ENCODE results near the gene SH3PXD2A.

The SH3PXD2A gene

DNA sequence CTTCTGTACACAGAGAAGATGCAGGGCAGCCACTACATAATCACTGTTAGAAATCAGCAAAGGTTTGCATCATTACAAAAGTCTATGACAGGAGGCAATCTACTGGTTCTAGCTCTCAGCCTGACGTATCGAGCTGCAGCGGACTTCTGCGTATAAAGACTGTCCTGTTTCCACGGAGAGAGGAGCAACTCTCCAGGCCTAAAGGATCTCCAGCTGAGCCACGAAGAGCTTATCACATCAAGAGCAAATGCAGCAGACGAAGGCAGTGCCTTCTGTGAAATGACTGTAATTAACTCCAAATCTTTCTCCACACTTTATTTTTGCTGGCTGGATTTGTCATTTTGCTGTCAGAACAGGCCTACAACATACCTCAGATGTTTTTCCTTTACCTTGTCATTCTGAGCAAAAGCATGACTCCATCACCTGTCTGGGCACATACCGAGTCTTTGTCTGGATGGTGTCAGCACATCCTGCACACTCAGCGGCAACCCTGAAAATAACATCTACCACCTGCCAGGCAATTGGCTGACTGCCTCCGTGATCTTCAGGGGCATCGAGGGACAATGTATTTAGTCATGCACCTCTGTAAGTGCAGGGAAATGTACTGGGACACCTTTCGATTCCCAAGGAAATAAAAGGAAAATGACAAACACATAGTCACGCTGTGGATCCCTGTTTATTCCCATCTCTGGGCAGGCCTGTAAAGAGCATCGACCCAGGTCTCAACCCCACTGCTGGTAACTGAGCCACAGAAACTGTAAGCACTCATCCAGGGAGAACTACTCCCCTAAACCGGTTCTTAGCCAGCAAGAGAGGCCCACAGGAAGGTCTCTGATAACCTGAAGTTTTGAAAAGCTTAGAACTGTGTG lies 26.3 kb upstream of the SH3PXD2A start:
- in situ Hi-C loops (cut with MboI; ENCODE audit: low pct_unique_long_range_greater_than_20kb, low sequenced_read_pairs) = no loop called here
- no peak for DNase-seq

DNA sequence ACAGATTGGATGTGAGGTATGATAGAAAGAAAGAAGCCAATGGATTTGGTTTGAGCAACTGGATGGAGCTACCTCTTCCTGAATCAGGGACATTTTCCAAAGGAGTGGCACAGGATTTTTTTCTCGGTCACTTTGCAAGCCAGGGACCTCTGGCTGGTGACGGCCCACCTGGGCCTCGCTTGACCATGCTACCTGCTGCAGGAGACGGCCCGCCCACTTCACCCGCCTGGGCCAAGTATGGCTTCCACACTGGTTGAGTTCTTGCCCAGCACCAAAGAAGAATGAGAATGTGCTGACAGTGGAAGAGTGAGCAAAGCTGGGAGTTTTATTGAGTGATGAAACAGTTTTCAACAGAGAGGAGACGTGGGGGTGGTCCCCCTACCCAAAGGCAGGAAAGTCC lies 24.5 kb upstream of the SH3PXD2A start:
- no peak for DNase-seq
- in situ Hi-C loops (cut with MboI; ENCODE audit: low pct_unique_long_range_greater_than_20kb, low sequenced_read_pairs) = no loop called here

DNA sequence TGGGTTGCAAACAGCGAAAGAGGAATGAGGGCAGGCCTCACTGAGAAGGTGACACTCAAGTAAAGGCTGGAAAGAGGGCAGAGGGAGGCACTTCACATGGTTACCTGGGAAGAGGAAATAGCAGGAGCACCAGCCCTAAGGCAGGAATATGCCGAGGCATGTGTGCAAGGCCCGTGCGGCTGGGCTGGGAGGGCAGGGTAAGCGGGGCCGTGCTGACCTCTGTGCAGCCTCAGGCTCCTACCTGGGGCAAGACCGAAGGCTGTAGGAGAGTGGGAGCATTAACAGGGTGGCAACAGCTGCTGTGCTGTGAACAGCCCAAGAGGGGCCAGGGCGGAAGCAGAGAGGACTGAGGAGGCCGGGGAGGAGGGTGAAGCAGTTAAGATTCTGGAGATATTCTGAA lies 24.0 kb upstream of the SH3PXD2A start:
- in situ Hi-C loops (cut with MboI; ENCODE audit: low pct_unique_long_range_greater_than_20kb, low sequenced_read_pairs) = no loop called here
- DNase-seq = no peak

DNA sequence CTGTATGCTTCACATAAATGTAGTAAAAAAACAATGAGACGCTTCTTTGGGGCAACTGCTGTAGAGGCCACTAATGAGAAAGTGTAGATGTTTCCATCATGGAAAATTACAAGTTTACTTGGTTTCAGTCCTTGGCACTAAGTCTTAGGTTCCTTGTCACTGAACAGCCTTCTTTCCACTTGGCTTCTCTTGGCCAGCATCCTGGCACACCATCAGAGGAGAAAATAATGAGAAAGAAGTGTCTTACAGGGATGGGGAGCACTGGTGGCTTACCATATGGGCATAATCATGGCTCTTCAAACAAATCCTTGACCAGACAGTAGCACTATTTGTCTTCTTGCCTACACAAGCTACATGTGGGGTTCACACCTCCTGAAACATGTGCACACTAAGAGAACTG lies 22.5 kb upstream of the SH3PXD2A start:
- no peak for DNase-seq
- in situ Hi-C loops (cut with MboI; ENCODE audit: low pct_unique_long_range_greater_than_20kb, low sequenced_read_pairs) = no loop called here

DNA sequence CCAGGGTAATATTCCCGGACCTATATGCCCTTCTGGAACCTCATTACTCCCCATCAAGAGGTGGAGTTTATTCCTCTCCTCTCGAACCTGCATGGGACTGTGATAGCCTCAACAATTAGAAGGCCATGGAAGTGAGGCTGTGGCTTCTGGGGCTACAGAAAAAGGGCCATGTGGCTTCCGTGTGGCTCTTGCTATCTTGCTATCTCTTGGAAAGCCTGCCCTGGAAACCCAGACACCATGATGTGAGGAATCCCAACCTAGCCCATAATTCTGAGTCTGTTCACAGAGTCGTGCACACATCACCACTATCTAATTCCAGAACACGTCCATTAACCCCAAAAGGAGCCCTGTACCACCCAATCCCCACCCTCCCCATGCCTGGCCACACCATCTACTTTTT lies 20.8 kb upstream of the SH3PXD2A start:
- in situ Hi-C loops (cut with MboI; ENCODE audit: low pct_unique_long_range_greater_than_20kb, low sequenced_read_pairs) = no loop called here
- DNase-seq = no peak

DNA sequence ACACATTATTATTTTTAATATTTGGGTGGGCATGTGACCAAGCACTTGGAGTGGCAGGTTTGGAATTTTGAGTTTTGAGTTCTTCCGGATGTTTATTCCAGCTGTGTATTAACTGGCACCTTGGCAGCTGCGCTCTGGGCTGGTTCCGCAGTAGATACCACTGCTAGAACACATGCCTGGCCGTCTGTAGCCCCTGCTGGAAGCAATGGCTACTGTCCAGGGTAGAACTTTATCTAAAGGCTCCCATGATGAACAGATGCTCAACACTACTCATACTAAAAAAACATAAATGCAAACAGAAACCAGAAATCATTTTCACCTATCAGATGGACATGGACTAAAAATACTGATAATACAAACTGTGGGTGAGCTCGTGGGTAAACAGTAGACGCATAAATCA lies 19.4 kb upstream of the SH3PXD2A start:
- no peak for DNase-seq
- in situ Hi-C loops (cut with MboI; ENCODE audit: low pct_unique_long_range_greater_than_20kb, low sequenced_read_pairs) = no loop called here

DNA sequence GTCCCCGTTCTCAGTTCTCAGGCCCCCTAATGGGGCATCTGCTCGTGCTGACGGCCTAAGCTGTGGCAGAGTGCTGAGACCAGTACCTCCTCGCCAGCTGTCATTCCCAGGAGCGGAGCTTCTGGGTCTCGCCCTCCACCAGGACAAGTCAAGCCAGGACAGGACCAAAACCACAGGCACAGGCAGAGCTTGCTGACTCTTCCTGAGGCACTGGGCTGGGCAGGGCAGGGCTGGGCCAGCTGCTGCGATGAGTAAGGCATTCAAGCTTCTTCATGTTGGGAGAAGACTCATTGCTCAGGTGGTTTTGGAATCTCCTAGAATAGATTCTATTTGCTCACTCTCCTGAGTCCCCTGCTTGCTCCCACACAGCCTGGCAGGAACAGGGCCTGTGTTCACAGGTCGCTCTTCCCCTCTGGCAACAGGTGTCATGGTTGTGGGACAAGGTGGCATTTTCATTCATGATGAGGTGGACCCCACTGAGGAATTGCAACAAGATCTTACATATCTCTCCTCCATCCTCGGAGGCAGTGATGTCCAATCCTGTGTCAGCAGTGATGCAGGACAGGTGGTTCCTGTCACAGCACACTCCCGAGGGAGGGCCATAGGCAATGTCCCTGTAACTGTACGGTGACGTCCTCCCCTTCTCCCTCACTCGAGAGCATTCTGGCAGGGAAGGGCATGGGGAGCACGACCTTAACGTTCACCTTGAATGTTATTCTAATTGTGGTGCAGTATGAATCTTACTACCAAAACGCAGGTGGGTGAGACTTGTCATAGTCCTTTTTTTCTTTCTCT lies 17.0 kb upstream of the SH3PXD2A start:
- in situ Hi-C loops (cut with MboI; ENCODE audit: low pct_unique_long_range_greater_than_20kb, low sequenced_read_pairs) = no loop called here
- no peak for DNase-seq

DNA sequence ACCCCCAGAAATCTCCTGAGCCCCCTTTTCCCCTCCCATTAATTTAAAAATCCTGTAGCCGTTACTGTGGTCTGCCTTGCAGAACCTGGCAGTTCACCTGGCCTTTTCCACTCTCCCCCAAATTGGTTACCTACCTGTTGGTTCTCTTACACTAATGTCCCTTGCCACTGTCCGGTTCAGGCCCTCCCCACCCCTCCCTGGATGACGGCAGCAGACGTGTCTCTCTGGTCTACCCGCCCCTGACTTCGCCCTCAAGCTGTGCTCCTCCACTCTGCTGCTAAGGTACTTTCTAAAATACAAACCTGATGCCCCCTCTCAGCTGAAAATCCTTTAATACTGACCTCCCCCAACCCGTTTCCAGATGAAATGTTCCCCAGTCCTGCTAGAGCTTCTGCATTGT lies 15.6 kb upstream of the SH3PXD2A start:
- DNase-seq = no peak
- in situ Hi-C loops (cut with MboI; ENCODE audit: low pct_unique_long_range_greater_than_20kb, low sequenced_read_pairs) = no loop called here

DNA sequence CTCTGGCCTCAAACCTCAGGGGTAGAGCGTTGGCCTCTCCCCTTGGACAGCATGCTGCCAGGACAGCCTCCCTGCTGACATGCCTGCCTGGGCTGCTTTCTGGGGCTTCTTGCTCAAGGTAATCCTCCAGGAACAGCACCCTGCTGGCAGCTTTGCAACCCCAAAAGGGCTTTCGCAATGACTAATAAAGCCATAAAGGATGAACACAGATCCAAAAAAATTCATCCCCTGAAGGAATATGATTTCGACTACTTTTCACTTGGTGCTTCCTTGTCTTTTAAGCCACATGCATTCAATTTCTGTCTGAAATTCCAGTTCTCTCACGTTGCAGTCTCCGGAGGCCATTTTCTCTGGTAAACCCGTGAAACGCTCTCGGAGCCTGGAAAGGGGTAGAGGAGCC lies 15.1 kb upstream of the SH3PXD2A start:
- DNase-seq = no peak
- in situ Hi-C loops (cut with MboI; ENCODE audit: low pct_unique_long_range_greater_than_20kb, low sequenced_read_pairs) = no loop called here

DNA sequence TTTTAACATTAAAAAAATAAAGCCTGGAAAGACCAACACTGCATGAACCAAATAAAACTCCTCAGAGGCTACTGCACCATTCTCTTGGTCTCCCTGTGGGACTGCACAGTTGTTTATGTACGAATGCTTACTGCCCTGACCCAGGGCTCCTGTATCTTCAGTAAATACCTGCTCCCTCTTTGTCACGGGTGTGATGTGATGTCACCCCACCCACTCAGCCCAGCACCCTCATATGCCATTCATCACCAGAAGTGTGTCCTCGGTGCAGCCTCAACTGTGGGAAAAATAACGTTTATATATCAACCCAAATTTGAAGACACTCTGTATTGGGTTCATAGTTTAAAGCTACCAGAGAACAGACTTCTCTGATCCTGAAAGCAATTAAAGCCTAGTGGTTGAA lies 14.0 kb upstream of the SH3PXD2A start:
- DNase-seq = no peak
- in situ Hi-C loops (cut with MboI; ENCODE audit: low pct_unique_long_range_greater_than_20kb, low sequenced_read_pairs) = loop anchor here (10.0 kb wide), 1 partner anchor 155 kb away; no protein-coding TSS in a partner anchor

DNA sequence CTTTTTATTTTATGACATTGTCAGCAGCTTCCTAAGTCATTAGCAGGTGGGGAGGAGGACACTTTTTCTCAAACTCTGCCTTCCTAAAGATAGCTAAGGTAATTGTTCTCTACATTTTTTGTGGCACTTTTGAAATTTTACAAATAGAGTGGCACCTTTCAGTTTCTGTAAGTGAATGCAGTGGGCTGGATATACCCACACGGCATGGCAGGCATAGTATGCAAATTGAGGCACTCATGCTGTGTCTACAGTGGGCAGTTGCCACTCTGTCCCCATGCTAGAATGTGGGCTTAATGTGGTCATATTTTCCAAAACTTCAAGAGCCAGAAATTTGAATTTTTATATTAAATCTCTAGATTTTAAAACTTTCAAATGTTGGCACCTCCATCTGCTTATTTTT lies 12.8 kb upstream of the SH3PXD2A start:
- in situ Hi-C loops (cut with MboI; ENCODE audit: low pct_unique_long_range_greater_than_20kb, low sequenced_read_pairs) = loop anchor here (10.0 kb wide), 1 partner anchor 153 kb away; no protein-coding TSS in a partner anchor
- DNase-seq = no peak

DNA sequence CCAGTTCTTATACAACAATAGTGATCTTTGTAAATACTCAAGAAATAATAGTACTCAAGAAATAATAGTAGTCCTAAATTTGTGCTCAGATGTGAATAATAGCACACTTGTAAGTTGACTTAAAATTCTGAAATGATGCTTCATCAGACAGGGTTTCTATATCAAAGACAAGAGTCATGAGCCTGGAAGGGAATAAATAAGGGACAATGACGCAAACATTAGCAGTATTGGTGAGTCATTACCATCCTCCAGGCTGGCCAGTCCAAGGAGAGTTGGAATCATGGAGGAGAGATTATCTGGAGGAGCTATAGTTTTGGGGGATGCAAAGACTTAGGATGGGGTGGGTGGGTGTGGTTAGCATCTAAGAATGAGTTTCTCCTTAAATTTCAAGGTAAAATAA lies 6.1 kb upstream of the SH3PXD2A start:
- DNase-seq = no peak
- in situ Hi-C loops (cut with MboI; ENCODE audit: low pct_unique_long_range_greater_than_20kb, low sequenced_read_pairs) = loop anchor here (10.0 kb wide), 1 partner anchor 147 kb away; no protein-coding TSS in a partner anchor

DNA sequence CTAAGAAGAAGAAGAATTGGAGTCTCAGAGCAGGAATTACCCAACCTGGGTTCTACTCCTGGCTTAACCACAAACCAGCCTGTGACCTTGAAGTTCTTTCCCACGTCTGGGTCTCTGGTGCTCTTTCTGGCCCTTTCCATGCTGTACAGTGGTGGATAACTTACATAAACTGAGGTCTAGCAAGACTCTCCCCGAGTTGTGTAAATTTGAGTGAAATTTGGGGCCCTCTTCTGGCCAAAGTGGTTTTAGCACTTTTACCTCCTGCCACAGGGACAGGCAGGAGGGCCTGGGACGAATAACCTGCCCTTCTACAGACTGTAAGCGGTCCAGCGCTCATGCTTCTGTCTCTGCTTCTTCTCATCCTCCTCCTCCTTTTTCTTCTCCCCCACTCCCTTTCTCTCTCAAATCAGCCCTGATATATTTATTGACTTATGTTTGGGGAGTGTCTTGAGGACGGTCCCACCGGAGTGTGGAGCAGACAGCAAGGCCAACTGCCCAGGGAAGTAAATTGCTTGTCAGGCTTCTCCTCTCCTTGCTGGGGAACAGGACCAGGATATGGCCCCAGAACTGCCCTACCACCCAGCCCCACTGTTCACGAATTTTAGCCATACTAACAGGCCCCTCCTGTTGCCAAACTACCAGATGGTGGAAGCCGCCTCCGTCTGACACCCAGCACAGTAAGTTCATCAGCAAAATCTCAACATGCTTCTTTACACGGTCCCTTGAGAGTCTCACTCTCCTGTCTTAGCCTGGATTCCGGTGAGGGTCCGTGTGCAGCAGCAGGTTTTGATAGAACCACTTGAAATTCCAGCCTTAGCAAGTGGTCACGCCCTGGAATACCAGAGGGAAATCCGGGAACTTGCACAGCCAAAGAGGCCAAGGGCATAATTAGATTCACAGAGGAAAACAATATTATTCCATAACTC lies 4.0 kb upstream of the SH3PXD2A start:
- in situ Hi-C loops (cut with MboI; ENCODE audit: low pct_unique_long_range_greater_than_20kb, low sequenced_read_pairs) = loop anchor here (10.0 kb wide), 1 partner anchor 145 kb away; no protein-coding TSS in a partner anchor
- peak; percentile 88 for DNase-seq

DNA sequence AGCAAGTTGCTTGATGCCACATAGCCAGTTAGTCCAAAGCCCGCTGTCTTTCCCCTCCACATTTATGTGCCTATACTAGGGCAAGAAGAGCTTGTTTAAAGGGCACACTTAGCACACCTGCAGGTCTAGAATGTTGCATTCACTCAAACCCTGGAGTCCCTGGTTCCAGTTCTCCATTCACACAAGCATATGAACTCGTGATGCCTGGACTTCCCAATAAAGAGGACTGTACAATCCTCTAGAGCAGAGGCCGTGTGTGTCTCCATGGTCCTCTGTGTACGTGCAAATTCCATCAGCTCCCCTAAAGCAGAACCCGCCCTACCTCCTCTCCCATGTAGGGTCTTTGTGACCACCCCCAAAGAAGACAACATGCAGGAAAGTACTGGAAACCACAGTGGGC lies 3.0 kb upstream of the SH3PXD2A start:
- no peak for DNase-seq
- in situ Hi-C loops (cut with MboI; ENCODE audit: low pct_unique_long_range_greater_than_20kb, low sequenced_read_pairs) = no loop called here

DNA sequence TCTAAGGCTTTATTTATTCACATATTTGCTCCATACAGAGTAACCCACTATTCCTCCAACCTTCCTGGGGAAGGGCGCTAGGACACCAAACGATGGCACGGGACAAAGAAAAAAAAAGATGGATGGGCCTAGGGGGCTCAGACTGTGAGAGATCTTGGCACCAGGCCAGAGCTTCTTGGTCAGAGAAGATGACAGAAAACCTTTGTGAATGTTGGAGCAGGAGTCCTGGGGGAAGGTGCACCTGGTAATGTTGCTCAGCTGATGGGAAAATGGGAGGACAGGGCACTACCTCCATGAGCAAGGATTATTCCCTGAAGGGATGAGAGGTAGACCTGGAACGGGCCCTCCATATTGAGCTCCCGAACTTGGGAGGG lies 1.4 kb upstream of the SH3PXD2A start:
- DNase-seq = no peak
- in situ Hi-C loops (cut with MboI; ENCODE audit: low pct_unique_long_range_greater_than_20kb, low sequenced_read_pairs) = no loop called here

DNA sequence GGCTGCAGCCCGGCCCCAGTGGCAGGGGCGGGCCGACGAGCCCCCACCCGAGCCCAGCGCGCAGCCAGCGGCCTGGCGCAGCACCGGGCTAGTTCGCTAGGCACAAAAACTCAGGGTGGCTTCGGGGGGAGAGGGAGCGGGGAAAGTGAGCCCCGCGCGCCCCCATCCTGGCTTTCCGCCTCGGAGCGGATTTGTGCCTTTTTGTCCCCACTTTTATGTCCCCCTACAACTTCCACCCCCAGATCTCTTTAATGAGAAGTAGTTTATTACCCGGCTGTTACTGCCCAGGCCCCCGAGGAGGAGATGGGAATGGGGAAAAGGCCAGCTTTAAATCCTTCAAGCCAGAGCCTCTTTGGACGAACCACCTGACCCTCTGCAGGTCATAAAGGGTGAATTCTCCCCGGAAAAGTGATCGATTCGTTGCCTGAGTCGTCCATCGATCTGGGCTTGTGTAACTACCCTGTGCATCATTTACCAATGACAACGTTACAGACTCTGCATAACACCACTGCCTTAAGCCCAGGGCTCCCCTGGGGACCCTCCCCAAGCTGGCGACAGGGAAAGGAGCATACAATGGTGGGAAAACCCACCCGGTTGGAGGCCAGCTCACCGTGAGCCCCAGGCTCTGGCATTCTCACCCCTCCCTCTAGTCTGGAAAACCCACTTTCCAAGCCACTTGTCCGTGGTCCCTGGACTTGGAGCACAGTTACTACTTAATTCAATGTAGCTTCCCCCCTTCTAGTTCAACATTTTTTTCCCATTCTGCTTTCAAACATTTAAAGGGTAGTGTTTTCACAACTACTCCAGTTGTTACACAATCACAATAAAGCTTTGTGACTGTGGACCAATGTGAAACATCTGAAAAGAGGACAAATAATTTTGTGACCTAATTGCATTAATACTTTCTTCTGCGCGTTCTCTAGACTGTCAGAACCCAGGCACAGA lies 748 bp upstream of the SH3PXD2A start:
- in situ Hi-C loops (cut with MboI; ENCODE audit: low pct_unique_long_range_greater_than_20kb, low sequenced_read_pairs) = no loop called here

DNA sequence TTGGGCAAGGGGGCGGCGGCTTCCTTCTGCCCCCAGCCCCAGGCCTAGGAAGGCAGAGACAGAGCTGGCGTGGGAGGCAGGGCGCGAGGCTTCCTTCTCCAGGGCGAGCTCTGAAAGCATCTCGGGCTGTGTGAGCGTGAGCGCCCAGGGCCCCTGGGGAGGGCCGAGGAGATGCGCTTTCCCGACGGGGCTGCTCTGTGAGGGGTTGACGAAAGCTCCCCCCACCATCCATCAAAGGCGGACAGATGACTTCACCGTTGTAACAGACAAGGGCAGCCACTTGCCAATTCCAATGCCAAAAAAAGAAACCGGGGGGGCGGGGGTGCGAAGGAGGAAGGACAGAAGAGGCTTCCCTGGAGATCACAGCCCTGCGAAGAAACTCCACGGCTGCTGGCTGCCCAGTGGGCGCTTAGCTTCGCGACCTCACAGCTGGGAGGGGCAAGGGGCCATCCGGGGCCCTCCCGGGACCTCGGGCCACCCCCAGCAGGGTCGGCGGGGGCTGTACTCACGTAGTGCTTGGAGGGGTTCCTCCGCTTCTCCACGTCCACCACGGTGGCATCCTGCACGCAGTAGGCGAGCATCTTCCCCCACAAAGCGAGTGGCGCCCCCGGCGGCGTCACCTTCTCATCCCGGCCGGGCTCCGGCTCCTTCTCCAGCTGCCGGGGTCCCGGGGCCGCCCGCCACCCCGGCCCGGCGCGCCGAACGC lies 537 bp downstream of the SH3PXD2A start:
- in situ Hi-C loops (cut with MboI; ENCODE audit: low pct_unique_long_range_greater_than_20kb, low sequenced_read_pairs) = no loop called here

More for the DNA sequence above, 748 bp upstream of the SH3PXD2A start:
- no peak for DNase-seq

DNA sequence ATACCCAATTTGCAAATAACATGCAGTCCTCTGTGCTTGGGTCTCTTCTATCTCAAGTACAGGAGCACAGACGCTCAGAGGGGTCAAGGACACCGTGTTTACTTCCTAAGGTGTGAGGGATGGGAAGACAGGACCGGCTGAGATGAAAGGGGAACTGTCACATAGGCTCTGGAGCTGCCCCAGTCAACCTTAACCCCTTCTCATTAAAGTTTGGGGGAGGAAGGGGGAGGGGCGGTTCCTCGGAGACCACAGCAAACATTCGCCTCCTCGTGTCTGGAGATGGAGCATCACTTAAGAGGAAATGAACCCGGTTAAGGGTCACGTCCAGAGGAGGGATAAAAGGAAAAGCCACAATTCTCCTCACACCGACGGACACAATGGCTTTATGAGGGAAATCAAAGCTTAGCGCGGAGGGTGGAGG lies 1.1 kb downstream of the SH3PXD2A start:
- DNase-seq = peak; percentile 75
- in situ Hi-C loops (cut with MboI; ENCODE audit: low pct_unique_long_range_greater_than_20kb, low sequenced_read_pairs) = no loop called here

More for the DNA sequence above, 537 bp downstream of the SH3PXD2A start:
- no peak for DNase-seq

All from KBM-7 (cell line).